ENCODE results near the gene TAB2. TPM values are rescaled to one million over a fixed set of nuclear protein-coding genes. Genes with fewer than 3 reads are reported as not detected.

The TAB2 gene
- total and polyA plus RNA-seq, 7 donors: 33.4 to 149 (median 100) TPM

GRCh38 chr6:149425754-149426153, 108.2 kb downstream of the TAB2 start:
- no peak for DNase-seq
- WGBS, 2 donors: 95% methylated on average over 5 of the region's 5 CpGs
- H3K27me3 ChIP-seq: no peaks in the 10 kb centered on the region
- peaks cover 0 to 15% (median 9%) of the 10 kb centered on the region in 4 donors for H3K4me1 ChIP-seq
- H3K27ac ChIP-seq: no peak overlapping the region
- H3K4me3 ChIP-seq: no peak overlapping the region
- H3K9me3 ChIP-seq: no peaks in the 10 kb centered on the region
- no peaks in the 10 kb centered on the region for H3K36me3 ChIP-seq
- TF ChIP-seq POLR2AphosphoS5 (IDR thresholded peaks at IDR 0.05): no peak
- no peak for TF ChIP-seq POLR2A (IDR thresholded peaks at IDR 0.05)
- TF ChIP-seq CTCF (IDR thresholded peaks at IDR 0.05): no peak
- intact Hi-C loops (cut with DNase I): loop anchor here (10.0 kb wide), 1 partner anchor 221 kb away; no protein-coding TSS in a partner anchor

DNA sequence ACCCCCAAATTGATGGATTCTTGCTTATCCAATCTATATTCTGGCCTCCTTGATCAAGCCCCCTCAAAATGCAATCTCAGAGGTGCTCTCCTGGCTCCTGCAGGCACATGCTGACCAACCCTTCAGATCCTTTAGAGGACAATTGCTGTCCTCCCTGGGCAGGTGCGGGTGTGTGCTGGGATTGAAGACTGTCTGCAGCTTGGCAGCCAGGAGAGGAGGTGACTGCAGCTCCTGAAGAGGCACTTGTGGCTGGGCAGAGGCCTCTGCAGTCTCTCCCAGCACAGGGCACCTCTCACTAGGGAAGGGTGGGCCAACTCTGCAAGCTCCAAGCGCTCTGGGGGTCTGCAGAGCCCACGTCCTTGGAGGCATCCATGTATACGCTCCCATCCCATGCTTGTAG, 111.1 kb downstream of the TAB2 start:
- H3K4me1 ChIP-seq: peaks cover 0 to 23% (median 16%) of the 10 kb centered on the region in 4 donors
- H3K27me3 ChIP-seq: no peaks in the 10 kb centered on the region
- intact Hi-C loops (cut with DNase I): loop anchor here (10.0 kb wide), 1 partner anchor 224 kb away; no protein-coding TSS in a partner anchor
- 94 to 97% methylated on average over 4 of the region's 4 CpGs for WGBS, 2 donors
- no peak for DNase-seq
- H3K27ac ChIP-seq: no peak overlapping the region
- H3K9me3 ChIP-seq: no peaks in the 10 kb centered on the region
- no peak overlapping the region for H3K4me3 ChIP-seq
- no peaks in the 10 kb centered on the region for H3K36me3 ChIP-seq
- TF ChIP-seq POLR2AphosphoS5 (IDR thresholded peaks at IDR 0.05) (no peak), CTCF (IDR thresholded peaks at IDR 0.05) (no peak), POLR2A (IDR thresholded peaks at IDR 0.05) (no peak), EP300 (IDR thresholded peaks at IDR 0.05) (no peak)

- Histone ChIP-seq H3K9me3 (no peaks in the 10 kb centered on the region), H3K36me3 (no peaks in the 10 kb centered on the region), H3K27me3 (no peaks in the 10 kb centered on the region), H3K4me1 (peaks cover 0 to 24% (median 9%) of the 10 kb centered on the region in 4 donors), H3K4me3 (no peak overlapping the region), H3K27ac (no peak overlapping the region)
- no peak for DNase-seq
- WGBS, 2 donors: 89 to 91% methylated on average over 26 of the region's 26 CpGs
- intact Hi-C loops (cut with DNase I): loop anchor here (10.0 kb wide), 2 partner anchors 225 to 855 kb away; no protein-coding TSS in a partner anchor
- TF ChIP-seq POLR2A (IDR thresholded peaks at IDR 0.05) (no peak), POLR2AphosphoS5 (IDR thresholded peaks at IDR 0.05) (no peak), CTCF (IDR thresholded peaks at IDR 0.05) (no peak), EP300 (IDR thresholded peaks at IDR 0.05) (no peak)
Measured at GRCh38 chr6:149429427-149430360, 112.2 kb downstream of the TAB2 start.

DNA sequence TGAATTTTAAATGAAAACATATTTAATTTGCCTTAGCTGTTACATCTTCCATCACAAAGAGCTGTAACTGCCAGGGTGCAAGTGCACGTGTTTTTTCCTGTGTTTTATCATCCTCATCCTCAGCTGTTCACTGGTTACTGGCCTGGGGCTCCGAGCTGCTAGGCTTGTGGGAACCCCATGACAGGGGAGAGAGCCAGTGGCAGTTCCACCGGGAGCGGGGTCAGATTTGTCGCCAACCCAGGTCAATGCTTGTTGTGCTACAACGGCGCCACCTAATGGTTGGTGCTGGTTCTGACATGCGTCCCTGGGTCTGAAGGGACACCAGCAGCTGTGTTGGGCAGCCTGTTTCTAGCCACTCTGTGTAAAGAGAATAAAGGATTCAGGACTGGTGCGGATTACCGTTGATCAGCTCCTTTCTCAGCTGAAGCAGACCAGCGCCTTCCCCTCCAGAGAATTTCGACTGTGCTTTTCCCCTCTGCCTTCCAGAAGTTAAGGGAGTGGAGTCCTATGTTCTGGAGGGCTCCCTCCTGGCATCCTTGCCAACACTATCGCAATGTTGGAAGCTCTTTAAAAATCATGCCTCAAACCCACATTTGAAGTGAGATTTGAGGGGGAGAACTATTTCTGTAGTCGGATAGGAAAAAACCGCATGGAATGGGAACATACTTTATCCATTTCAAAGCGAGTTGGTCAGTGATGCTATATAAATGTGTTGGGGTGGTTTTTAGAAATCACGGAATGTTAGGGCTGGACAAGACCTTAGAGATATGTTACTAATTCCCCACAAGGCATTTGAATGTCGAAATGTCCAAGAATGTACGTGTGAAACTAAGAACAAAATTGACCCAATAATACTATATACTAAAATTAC, 114.6 kb downstream of the TAB2 start:
- WGBS, 2 donors: 32 to 34% methylated on average over 19 of the region's 19 CpGs
- Histone ChIP-seq H3K27me3 (no peaks in the 10 kb centered on the region), H3K4me1 (peaks cover 0 to 24% (median 9%) of the 10 kb centered on the region in 4 donors), H3K27ac (no peak overlapping the region), H3K9me3 (no peaks in the 10 kb centered on the region), H3K4me3 (peak overlapping the region in 1 of 4 donors; percentile 10), H3K36me3 (no peaks in the 10 kb centered on the region)
- intact Hi-C loops (cut with DNase I): loop anchor here (1.0 to 10.0 kb wide), 4 partner anchors 85 to 857 kb away; no protein-coding TSS in a partner anchor
- peak; percentile 95 for DNase-seq
- TF ChIP-seq POLR2AphosphoS5 (IDR thresholded peaks at IDR 0.05): peak in 1 of 4 donors; percentile 37
- TF ChIP-seq CTCF (IDR thresholded peaks at IDR 0.05): peak; percentile 90 to 97 (median 96)
- TF ChIP-seq EP300 (IDR thresholded peaks at IDR 0.05): no peak
